ENCODE data around the gene NFE2L3.

NFE2L3 gene

GRCh38 chr7:26199301-26200037, 47.5 kb downstream of the NFE2L3 start:
- DNase-seq (ENCODE audit: low read depth in 2 of 2), result peak in 1 of 2 donors; percentile 48

- peak; percentile 66 to 71 for DNase-seq (ENCODE audit: low read depth in 2 of 2)
These were observed 48.0 kb downstream of the NFE2L3 start for GRCh38 chr7:26200038-26200443.

- peak; percentile 92 to 94 for DNase-seq (ENCODE audit: low read depth in 2 of 2)
These were observed 48.6 kb downstream of the NFE2L3 start, which contains the start of gene HNRNPA2B1 for GRCh38 chr7:26200444-26201246. Gene HNRNPA2B1, minus strand, starts transcription at chr7:26200746. Its CDS starts 169 bp downstream, at chr7:26200577.

- DNase-seq (ENCODE audit: low read depth in 2 of 2), result peak; percentile 87 to 90
These were observed 49.4 kb downstream of the NFE2L3 start, which contains the start of gene CBX3 for GRCh38 chr7:26201247-26202018. Gene CBX3, plus strand, starts transcription at chr7:26201745. Its CDS starts 1,254 bp downstream, at chr7:26202999.

- DNase-seq (ENCODE audit: low read depth in 2 of 2), result peak in 1 of 2 donors; percentile 43
These were observed 50.3 kb downstream of the NFE2L3 start for GRCh38 chr7:26202019-26202990.

GRCh38 chr7:26203016-26203415, 51.0 kb downstream of the NFE2L3 start:
- no peak for DNase-seq (ENCODE audit: low read depth in 2 of 2)

GRCh38 chr7:26208040-26208439, 56.0 kb downstream of the NFE2L3 start:
- no peak for DNase-seq (ENCODE audit: low read depth in 2 of 2)

- no peak for DNase-seq (ENCODE audit: low read depth in 2 of 2)
These were observed 61.1 kb downstream of the NFE2L3 start for GRCh38 chr7:26212921-26213718.

GRCh38 chr7:26213807-26214515, 62.0 kb downstream of the NFE2L3 start:
- DNase-seq (ENCODE audit: low read depth in 2 of 2), result no peak

GRCh38 chr7:26216049-26216448, 64.1 kb downstream of the NFE2L3 start:
- DNase-seq (ENCODE audit: low read depth in 2 of 2), result no peak

- DNase-seq (ENCODE audit: low read depth in 2 of 2), result no peak
These were observed 72.4 kb downstream of the NFE2L3 start for GRCh38 chr7:26224359-26224758.

- DNase-seq (ENCODE audit: low read depth in 2 of 2), result no peak
These were observed 76.0 kb downstream of the NFE2L3 start for GRCh38 chr7:26227987-26228386.

GRCh38 chr7:26233902-26234511, 82.0 kb downstream of the NFE2L3 start:
- no peak for DNase-seq (ENCODE audit: low read depth in 2 of 2)
